Cardiac muscle cell (in vitro differentiated cells and primary cell): ENCODE results near the gene ZNF839. TPM values are rescaled to one million over a fixed set of nuclear protein-coding genes. Genes with fewer than 3 reads are reported as not detected.
A peak's percentile ranks its signal among the peaks of the same experiment; 100 is the strongest.
"Not testable (repeated sequence)": the region's sequence is repeated elsewhere in the genome, so short reads cannot be mapped to it uniquely, and the experiment has no call there.

ENCODE experiments used
- DNase-seq, 2 donors: peaks; one replicate each; pipeline versions ENCODE4 v3.0.0 to v3.0.0-alpha.2; 2010 to 2017; ENCODE audit warnings: low read depth in 1 of 2, low spot score in 1 of 2
- H3K27ac ChIP-seq: fragments of 200-600 bp; sonication (generic); 2 replicates; pipeline ENCODE4 v1.5.1; 2016
- H3K27me3 ChIP-seq: fragments of 200-600 bp; sonication (generic); 2 replicates; pipeline ENCODE4 v1.6.0; 2016; ENCODE audit warnings: control low read depth
- H3K36me3 ChIP-seq: fragments of 200-600 bp; sonication (generic); 2 replicates; pipeline ENCODE4 v1.5.1; 2016; ENCODE audit warnings: control low read depth
- H3K4me1 ChIP-seq: fragments of 200-600 bp; sonication (generic); 2 replicates; pipeline ENCODE4 v1.8.1; 2017; ENCODE audit warnings: low read depth, mild to moderate bottlenecking, mixed run types
- H3K4me3 ChIP-seq: fragments of 200-600 bp; sonication (generic); 2 replicates; pipeline ENCODE4 v1.5.1; 2016; ENCODE audit warnings: mild to moderate bottlenecking
- H3K9me3 ChIP-seq: fragments of 200-600 bp; sonication (generic); 2 replicates; pipeline ENCODE4 v1.5.1; 2017; ENCODE audit warnings: low read depth, mild to moderate bottlenecking, control low read depth
- CTCF ChIP-seq: IDR thresholded peaks from 2 replicates; pipeline ENCODE4 v1.5.1; 2012; ENCODE audit warnings: low read depth, mild to moderate bottlenecking, low read length
- polyA plus RNA-seq: library from polyadenylated mRNA; unstranded; fragments of >200 nt; fragmentation: Nextera tagmentation; extraction: Ambion mirVana; gene quantifications from 2 replicates; pipeline ENCODE4 v1.2.1, GENCODE V29; 2016
- total RNA-seq: library from RNA; depleted of rRNA; stranded (reverse); fragments of >200 nt; gene quantifications from 2 replicates; pipeline ENCODE4 v1.2.3, GENCODE V29; 2016

The ZNF839 gene
- total and polyA plus RNA-seq, 2 experiments from 2014 or later = 16.1 to 16.9 TPM

- no peaks in the 10 kb centered on the region for H3K27me3 ChIP-seq
- DNase-seq = no peak
- H3K4me3 ChIP-seq = no peak overlapping the region
- no peak overlapping the region for H3K27ac ChIP-seq
- TF ChIP-seq CTCF = no peak
- no peaks in the 10 kb centered on the region for H3K9me3 ChIP-seq
- H3K36me3 ChIP-seq = peaks cover 40% of the 10 kb centered on the region
- H3K4me1 ChIP-seq = no peaks in the 10 kb centered on the region
Observed at GRCh38 chr14:102346645-102347044, 27.1 kb downstream of the ZNF839 start.

- no peak overlapping the region for H3K27ac ChIP-seq
- no peak for TF ChIP-seq CTCF
- no peak for DNase-seq
- H3K4me1 ChIP-seq = no peaks in the 10 kb centered on the region
- H3K9me3 ChIP-seq = no peaks in the 10 kb centered on the region
- H3K36me3 ChIP-seq = peaks cover 33% of the 10 kb centered on the region
- no peaks in the 10 kb centered on the region for H3K27me3 ChIP-seq
- H3K4me3 ChIP-seq = no peak overlapping the region
Observed at GRCh38 chr14:102348376-102348775, 28.8 kb downstream of the ZNF839 start.

- TF ChIP-seq CTCF = no peak
- Histone ChIP-seq H3K36me3 (peaks cover 42% of the 10 kb centered on the region), H3K27ac (no peak overlapping the region), H3K4me3 (no peak overlapping the region), H3K9me3 (no peaks in the 10 kb centered on the region), H3K27me3 (no peaks in the 10 kb centered on the region), H3K4me1 (no peaks in the 10 kb centered on the region)
- DNase-seq = no peak
Observed at GRCh38 chr14:102351023-102351422, 31.5 kb downstream of the ZNF839 start.

GRCh38 chr14:102351593-102351992, 32.0 kb downstream of the ZNF839 start:
- H3K36me3 ChIP-seq = peaks cover 45% of the 10 kb centered on the region
- not testable (repeated sequence) for H3K4me1 ChIP-seq, H3K27me3 ChIP-seq, H3K27ac ChIP-seq, H3K4me3 ChIP-seq, H3K9me3 ChIP-seq
- DNase-seq = peak in 1 of 2 donors; percentile 74

- Histone ChIP-seq H3K27ac (no peak overlapping the region), H3K9me3 (no peaks in the 10 kb centered on the region), H3K36me3 (peaks cover 47% of the 10 kb centered on the region), H3K4me3 (no peak overlapping the region), H3K27me3 (no peaks in the 10 kb centered on the region), H3K4me1 (no peaks in the 10 kb centered on the region)
- no peak for TF ChIP-seq CTCF
- no peak for DNase-seq
Observed at GRCh38 chr14:102352213-102352612, 32.7 kb downstream of the ZNF839 start.

- no peak overlapping the region for H3K4me3 ChIP-seq
- peaks cover 40% of the 10 kb centered on the region for H3K36me3 ChIP-seq
- no peak for DNase-seq
- no peak overlapping the region for H3K27ac ChIP-seq
- TF ChIP-seq CTCF = no peak
- H3K9me3 ChIP-seq = no peaks in the 10 kb centered on the region
- H3K27me3 ChIP-seq = no peaks in the 10 kb centered on the region
- no peaks in the 10 kb centered on the region for H3K4me1 ChIP-seq
Observed at GRCh38 chr14:102353126-102353619, 33.6 kb downstream of the ZNF839 start.
